Epithelial cell of esophagus (primary cell): ENCODE results near the gene TRAPPC6A.

Source experiments
- DNase-seq: peaks from one replicate; pipeline ENCODE4 v3.0.0; 2010; ENCODE audit warnings: low read depth
- H3K4me3 ChIP-seq: 2 replicates; pipeline ENCODE4 v1.5.1; 2011; ENCODE audit warnings: mild to moderate bottlenecking, low read length, control low read depth
- TF ChIP-seq, protein P1 (sequence below): IDR thresholded peaks from 2 replicates; pipeline ENCODE4 v1.5.1; 2011; ENCODE audit warnings: low read depth, mild to moderate bottlenecking, low read length, control low read depth, inconsistent platforms; ENCODE audit not compliant: insufficient read depth; ENCODE audit errors: missing control alignments

Gene TRAPPC6A

DNA sequence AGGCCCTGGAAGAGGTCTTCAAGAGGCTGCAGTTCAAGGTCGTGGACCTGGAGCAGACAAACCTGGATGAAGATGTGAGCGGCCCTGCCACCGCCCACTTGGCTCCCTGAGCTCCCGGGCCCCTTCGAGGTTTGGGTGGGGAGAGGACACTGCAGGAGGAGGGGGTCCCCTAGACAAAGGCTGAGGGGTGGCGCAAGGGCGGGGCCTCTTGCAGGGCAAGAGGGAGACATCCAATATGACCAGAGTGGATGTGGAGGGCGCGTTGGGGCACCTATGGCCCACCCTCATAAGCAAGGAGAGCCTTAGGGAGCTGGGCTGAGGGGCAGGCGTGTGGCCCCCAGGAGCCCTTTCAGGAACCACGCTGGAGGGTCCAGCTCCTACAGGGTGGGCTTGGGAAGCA, 37.5 kb downstream of the TRAPPC6A start:
- TF ChIP-seq, protein P1, sequence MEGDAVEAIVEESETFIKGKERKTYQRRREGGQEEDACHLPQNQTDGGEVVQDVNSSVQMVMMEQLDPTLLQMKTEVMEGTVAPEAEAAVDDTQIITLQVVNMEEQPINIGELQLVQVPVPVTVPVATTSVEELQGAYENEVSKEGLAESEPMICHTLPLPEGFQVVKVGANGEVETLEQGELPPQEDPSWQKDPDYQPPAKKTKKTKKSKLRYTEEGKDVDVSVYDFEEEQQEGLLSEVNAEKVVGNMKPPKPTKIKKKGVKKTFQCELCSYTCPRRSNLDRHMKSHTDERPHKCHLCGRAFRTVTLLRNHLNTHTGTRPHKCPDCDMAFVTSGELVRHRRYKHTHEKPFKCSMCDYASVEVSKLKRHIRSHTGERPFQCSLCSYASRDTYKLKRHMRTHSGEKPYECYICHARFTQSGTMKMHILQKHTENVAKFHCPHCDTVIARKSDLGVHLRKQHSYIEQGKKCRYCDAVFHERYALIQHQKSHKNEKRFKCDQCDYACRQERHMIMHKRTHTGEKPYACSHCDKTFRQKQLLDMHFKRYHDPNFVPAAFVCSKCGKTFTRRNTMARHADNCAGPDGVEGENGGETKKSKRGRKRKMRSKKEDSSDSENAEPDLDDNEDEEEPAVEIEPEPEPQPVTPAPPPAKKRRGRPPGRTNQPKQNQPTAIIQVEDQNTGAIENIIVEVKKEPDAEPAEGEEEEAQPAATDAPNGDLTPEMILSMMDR = no peak
- H3K4me3 ChIP-seq = no peak overlapping the region
- no peak for DNase-seq

DNA sequence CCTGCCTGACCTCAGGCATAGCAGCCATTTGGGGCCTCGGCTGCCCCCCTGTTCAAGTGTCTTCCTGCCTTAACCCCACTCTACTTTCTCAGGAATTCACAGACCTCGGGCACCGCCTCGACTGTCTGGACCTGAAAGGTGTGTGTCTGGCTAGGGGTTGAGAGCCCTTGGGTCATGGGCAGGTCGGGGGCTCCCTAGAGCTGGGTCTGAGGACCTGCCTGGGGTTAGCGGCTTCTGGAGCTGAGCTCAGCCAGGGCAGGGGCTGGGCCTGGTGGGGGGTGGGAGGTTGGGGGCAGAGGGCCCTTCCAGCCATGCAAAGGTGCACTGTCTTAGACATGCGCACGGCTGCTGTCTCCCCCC, 37.9 kb downstream of the TRAPPC6A start:
- no peak overlapping the region for H3K4me3 ChIP-seq
- TF ChIP-seq, protein P1 = no peak
- DNase-seq = no peak

DNA sequence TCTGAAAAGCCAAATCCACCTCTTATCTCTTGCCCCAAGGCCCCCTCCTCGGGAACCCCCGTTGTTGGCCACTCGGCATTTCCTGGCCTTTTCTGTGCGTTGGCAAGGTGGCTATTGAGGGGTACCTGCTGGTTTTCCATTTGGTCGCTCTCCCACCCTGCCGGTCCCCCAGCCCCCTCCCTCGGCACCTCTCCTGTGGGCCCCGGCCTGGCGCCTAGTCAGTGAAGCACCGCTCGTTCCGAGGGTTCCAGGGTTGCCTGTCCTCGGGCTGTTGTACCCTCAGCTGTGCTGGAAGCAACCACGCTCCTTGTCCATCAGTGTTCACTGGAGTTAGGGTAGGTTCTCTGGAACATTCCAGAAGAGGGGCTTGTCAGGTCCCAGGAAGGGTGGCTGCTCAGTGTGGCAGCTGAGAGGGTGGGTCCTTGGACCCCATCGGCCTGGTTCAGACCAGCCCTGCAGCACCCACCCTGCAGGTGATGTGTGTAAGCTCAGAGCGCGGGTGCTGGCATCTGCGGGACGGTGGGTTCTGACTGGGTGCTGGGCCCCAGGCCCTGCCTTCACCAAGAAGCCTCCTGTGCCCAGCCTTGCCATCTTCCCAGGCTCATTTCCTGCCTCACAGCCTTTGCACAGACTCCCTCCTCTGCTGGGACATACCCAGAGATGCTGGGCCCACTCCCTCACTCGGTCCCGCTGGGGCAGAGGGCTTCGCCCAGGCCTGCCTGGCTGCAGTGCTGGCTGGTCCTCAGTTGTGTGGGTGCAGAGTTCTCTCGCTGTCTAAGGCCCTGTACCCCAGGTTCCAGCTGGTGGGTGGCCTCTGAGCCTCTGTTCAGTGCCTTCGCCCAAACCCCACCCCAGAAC, 38.5 kb downstream of the TRAPPC6A start:
- no peak overlapping the region for H3K4me3 ChIP-seq
- DNase-seq = no peak
- TF ChIP-seq, protein P1 = no peak

DNA sequence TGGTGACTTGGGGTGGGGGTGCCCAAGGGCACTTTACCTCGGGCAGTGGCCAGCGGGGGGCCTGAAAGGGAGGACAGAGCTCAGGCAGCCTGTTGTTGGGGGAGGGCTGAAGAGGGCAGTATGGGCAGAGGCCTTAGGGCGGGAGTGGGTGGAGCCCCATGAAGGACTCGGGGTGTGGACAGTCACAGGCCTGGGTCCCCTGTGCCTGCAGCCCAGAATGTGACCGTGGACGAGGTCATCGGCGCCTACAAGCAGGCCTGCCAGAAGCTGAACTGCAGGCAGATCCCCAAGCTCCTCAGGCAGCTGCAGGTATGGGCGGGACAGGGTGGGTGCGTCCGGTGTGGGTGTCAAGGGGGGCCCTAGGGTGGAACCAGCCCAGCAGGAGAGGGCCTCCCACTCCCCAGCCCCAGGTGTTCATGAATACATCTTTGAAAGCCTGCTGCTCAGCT, 39.7 kb downstream of the TRAPPC6A start:
- no peak for DNase-seq
- H3K4me3 ChIP-seq = no peak overlapping the region
- TF ChIP-seq, protein P1 = no peak

DNA sequence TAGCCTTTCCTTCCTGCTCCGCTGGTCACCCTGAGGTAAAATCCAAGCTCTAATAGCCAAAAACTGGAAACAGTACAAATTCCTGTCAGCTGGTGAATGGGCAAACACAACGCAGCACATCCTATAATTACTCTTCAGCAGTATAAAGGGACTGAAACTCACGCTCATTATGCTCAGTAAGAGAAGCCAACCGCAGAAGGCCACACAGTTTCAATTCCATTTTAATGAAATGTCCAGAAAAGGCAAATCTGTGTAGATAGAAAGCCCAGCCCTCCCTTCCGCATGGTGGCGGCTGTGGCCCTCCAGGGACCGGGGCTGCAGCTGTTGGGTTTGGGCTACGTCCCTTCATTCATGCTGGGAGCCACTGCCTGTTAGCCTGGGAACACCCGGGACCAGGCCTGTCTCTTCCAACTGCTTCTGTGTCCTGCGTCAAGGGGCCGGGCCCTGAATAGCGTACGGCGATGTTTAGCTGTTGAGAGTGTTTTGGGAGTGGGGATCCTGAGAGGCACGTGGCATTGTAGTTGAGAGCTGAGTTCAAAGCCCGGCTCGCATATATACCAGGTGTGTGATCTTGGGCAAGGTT, 40.8 kb downstream of the TRAPPC6A start:
- no peak overlapping the region for H3K4me3 ChIP-seq
- TF ChIP-seq, protein P1 = no peak
- no peak for DNase-seq

DNA sequence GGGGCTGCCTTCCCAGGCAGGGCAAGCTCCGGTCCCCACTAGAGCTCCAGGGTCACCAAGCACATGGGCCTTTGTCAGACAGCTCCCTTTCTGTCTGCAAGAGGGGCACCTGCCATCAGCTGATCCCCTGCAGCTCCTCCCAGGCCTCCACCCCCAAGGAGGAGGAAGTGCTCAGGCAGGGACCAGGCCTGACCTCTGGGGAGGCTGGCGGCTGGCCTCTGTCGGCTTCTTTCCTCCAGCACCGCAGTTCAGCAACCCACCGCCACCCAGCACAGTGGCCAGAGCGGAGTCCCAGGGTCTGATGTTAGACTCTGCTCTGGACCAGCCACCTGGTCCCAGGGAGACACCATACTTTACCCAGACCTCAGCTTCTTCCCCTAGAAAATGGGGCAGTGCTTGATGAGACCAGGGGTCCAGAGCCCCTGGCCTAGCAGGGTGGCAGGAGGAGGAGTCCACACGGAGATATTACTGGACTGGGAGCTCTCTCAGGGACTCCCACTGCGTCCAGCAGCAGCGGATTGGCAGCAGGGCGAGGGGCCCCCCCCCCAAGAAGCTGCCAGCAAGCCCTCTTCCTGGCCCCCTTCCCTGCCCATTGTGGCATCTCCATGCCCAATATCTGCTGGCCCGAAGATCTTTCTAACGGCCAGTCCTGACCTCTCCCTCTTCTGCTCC, 41.4 kb downstream of the TRAPPC6A start:
- no peak overlapping the region for H3K4me3 ChIP-seq
- TF ChIP-seq, protein P1 = no peak
- DNase-seq = no peak
